IMR-90 (cell line): Measurements from ENCODE around the gene CDH13.

Experiments
- MAFK ChIP-seq: IDR thresholded peaks from 2 replicates; pipeline ENCODE4 v1.6.1; 2012; ENCODE audit warnings: low read depth, low read length, improper control_type of control experiment
- MXI1 ChIP-seq: IDR thresholded peaks from 2 replicates; pipeline ENCODE4 v1.6.1; 2012; ENCODE audit warnings: low read depth, mild to moderate bottlenecking, low read length, moderate library complexity, borderline replicate concordance
- POLR2A ChIP-seq: IDR thresholded peaks from 2 replicates; pipeline ENCODE4 v1.6.1; 2012; ENCODE audit warnings: mild to moderate bottlenecking, low read depth, low read length
- RAD21 ChIP-seq: IDR thresholded peaks from 2 replicates; pipeline ENCODE4 v1.6.1; 2012; ENCODE audit warnings: low read length, improper control_type of control experiment
- TF ChIP-seq, protein P1 (sequence below): conservative IDR thresholded peaks from 2 replicates; pipeline ENCODE4 v1.5.1; 2012; ENCODE audit warnings: mild to moderate bottlenecking, low read depth, low read length, improper control_type of control experiment

DNA sequence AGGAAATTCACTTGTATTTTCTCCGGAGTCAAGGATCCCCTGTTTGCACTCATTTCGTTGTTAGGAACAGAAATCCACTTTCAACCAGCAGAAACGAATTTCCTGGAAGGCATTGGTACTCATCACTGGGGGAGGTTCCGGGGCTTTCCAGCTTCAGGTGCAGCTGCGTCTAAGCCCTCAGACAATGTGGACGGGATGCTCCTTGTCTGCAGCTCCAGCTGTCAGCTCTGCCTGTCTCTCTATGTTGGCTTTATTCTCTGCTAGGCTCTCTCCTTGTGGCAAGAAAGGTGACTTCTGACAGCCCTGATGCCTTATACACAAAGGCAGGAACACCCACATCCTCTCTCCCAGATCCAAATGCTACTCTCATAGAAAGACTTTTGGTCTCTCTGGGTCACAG lies 997.1 kb downstream of the CDH13 start:
- TF ChIP-seq, protein P1, sequence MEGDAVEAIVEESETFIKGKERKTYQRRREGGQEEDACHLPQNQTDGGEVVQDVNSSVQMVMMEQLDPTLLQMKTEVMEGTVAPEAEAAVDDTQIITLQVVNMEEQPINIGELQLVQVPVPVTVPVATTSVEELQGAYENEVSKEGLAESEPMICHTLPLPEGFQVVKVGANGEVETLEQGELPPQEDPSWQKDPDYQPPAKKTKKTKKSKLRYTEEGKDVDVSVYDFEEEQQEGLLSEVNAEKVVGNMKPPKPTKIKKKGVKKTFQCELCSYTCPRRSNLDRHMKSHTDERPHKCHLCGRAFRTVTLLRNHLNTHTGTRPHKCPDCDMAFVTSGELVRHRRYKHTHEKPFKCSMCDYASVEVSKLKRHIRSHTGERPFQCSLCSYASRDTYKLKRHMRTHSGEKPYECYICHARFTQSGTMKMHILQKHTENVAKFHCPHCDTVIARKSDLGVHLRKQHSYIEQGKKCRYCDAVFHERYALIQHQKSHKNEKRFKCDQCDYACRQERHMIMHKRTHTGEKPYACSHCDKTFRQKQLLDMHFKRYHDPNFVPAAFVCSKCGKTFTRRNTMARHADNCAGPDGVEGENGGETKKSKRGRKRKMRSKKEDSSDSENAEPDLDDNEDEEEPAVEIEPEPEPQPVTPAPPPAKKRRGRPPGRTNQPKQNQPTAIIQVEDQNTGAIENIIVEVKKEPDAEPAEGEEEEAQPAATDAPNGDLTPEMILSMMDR: no peak
- TF ChIP-seq POLR2A (no peak), MXI1 (no peak), MAFK (no peak), RAD21 (no peak)
